Neuronal stem cell (in vitro differentiated cells): ENCODE measurements around the gene CST3.
A peak's percentile ranks its signal among the peaks of the same experiment; 100 is the strongest.

Source experiments
- DNase-seq: peaks from one replicate; pipeline ENCODE4 v3.0.0-alpha.2; 2013; ENCODE audit warnings: low spot score
- H2AFZ ChIP-seq: one replicate; pipeline ENCODE4 v1.6.1; 2013; ENCODE audit warnings: mild to moderate bottlenecking, low read length, inconsistent platforms
- H2AK5ac ChIP-seq: 2 replicates; pipeline ENCODE4 v1.6.1; 2013; ENCODE audit warnings: low read depth, mild to moderate bottlenecking, inconsistent platforms, low read length, moderate library complexity, mixed read lengths
- H2BK120ac ChIP-seq: 2 replicates; pipeline ENCODE4 v1.6.1; 2013; ENCODE audit warnings: low read depth, mild to moderate bottlenecking, inconsistent platforms, low read length, moderate library complexity, mixed read lengths
- H2BK12ac ChIP-seq: one replicate; pipeline ENCODE4 v1.6.1; 2013; ENCODE audit warnings: low read length, inconsistent platforms
- H2BK15ac ChIP-seq: 2 replicates; pipeline ENCODE4 v1.6.1; 2013; ENCODE audit warnings: mild to moderate bottlenecking, low read length, inconsistent platforms, mixed read lengths
- H2BK5ac ChIP-seq: one replicate; pipeline ENCODE4 v1.6.1; 2013; ENCODE audit warnings: inconsistent platforms, mild to moderate bottlenecking, low read length, moderate library complexity
- H3K14ac ChIP-seq: one replicate; pipeline ENCODE4 v1.6.1; 2013; ENCODE audit warnings: low read length, inconsistent platforms
- H3K18ac ChIP-seq: 2 replicates; pipeline ENCODE4 v1.6.1; 2013; ENCODE audit warnings: low read length, inconsistent platforms
- H3K23ac ChIP-seq: 2 replicates; pipeline ENCODE4 v1.6.1; 2013; ENCODE audit warnings: low read depth, mild to moderate bottlenecking, mixed read lengths, low read length, inconsistent platforms; ENCODE audit not compliant: poor library complexity
- H3K27ac ChIP-seq: replicated peaks from 3 replicates; pipeline ENCODE4 v1.5.1; 2013; ENCODE audit warnings: low read length, inconsistent platforms
- H3K27me3 ChIP-seq, 3 experiments: 2 replicates each; pipeline ENCODE4 v1.6.1; 2013; ENCODE audit warnings: low read length in 3 of 3, mild to moderate bottlenecking in 2 of 3, inconsistent platforms in 1 of 3, low read depth in 1 of 3, mixed read lengths in 1 of 3, moderate library complexity in 1 of 3; ENCODE audit not compliant: control insufficient read depth in 3 of 3, insufficient read depth in 3 of 3
- H3K36me3 ChIP-seq, 2 donors: replicated peaks in 1 of 2; 2 replicates each; pipeline ENCODE4 v1.6.1; 2013; ENCODE audit warnings: low read length in 2 of 2; ENCODE audit not compliant: control insufficient read depth in 2 of 2, insufficient read depth in 2 of 2
- H3K4ac ChIP-seq: 2 replicates; pipeline ENCODE4 v1.6.1; 2013; ENCODE audit warnings: inconsistent platforms, mild to moderate bottlenecking, low read length, moderate library complexity
- H3K4me1 ChIP-seq, 2 donors: 1 replicate in 1 of 2; 2 replicates in 1 of 2; pipeline ENCODE4 v1.6.1; 2013; ENCODE audit warnings: low read length in 2 of 2, low read depth in 1 of 2; ENCODE audit not compliant: control insufficient read depth in 2 of 2, insufficient read depth in 1 of 2
- H3K4me2 ChIP-seq: one replicate; pipeline ENCODE4 v1.6.1; 2013; ENCODE audit warnings: mild to moderate bottlenecking, low read length, inconsistent platforms; ENCODE audit not compliant: insufficient read depth, poor library complexity, severe bottlenecking
- H3K4me3 ChIP-seq, 2 donors: 2 replicates each; pipeline ENCODE4 v1.5.1; 2013; ENCODE audit warnings: low read length in 2 of 2, mild to moderate bottlenecking in 2 of 2, inconsistent platforms in 1 of 2, moderate library complexity in 1 of 2
- H3K79me1 ChIP-seq: one replicate; pipeline ENCODE4 v1.6.1; 2013; ENCODE audit warnings: low read depth, mild to moderate bottlenecking, inconsistent platforms, low read length, moderate library complexity
- H3K9ac ChIP-seq: one replicate; pipeline ENCODE4 v1.6.1; 2013; ENCODE audit warnings: mild to moderate bottlenecking, low read depth, low read length, inconsistent platforms; ENCODE audit not compliant: poor library complexity
- H3K9me3 ChIP-seq, 2 donors: replicated peaks in 1 of 2; 2 replicates each; pipeline versions ENCODE3 to v1.6.1; 2013; ENCODE audit warnings: low read length in 2 of 2, mild to moderate bottlenecking in 2 of 2, inconsistent platforms in 1 of 2, low read depth in 1 of 2, mixed read lengths in 1 of 2, moderate library complexity in 1 of 2; ENCODE audit not compliant: control insufficient read depth in 2 of 2, insufficient read depth in 1 of 2
- H4K8ac ChIP-seq: one replicate; pipeline ENCODE4 v1.6.1; 2013; ENCODE audit warnings: low read depth, mild to moderate bottlenecking, inconsistent platforms, low read length, moderate library complexity
- H4K91ac ChIP-seq: one replicate; pipeline ENCODE4 v1.6.1; 2013; ENCODE audit warnings: low read length, low read depth, mild to moderate bottlenecking, inconsistent platforms; ENCODE audit not compliant: poor library complexity
- WGBS, 2 donors: extraction: QIAGEN DNeasy Blood & Tissue Kit; methylation state at CpG; one replicate each; pipeline ENCODE4 v1.1.7; 2013; ENCODE audit warnings: missing lambda C conversion rate in 2 of 2, mixed read lengths in 1 of 2; ENCODE audit not compliant: insufficient read length in 2 of 2, insufficient replicate concordance in 1 of 2; ENCODE audit errors: extremely low coverage in 2 of 2; 5-methylcytosine and 5-hydroxymethylcytosine counted together

The CST3 gene

DNA sequence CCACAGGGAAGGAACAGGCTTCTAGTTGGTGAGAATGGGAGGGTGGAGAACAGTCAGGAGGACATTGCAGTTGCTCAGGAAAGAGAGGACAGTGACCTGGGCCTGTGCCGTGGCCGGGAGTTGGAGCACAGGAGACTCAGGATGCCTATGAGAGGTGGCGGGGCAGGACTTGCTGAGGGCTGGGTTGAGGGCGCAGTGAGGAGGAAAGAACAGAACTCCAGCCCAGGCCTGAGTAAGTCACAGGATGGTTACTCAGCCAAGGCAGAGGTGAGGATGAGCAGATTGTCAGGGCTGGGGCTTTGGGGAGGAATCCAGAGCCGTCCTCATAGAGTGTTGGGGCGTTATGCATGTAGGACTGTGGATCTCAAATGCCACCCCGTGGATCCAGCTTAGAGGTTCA is 29.9 kb upstream of the CST3 start:
- no peak overlapping the region for H2AFZ ChIP-seq
- H3K9ac ChIP-seq: no peak overlapping the region
- no peak overlapping the region for H3K14ac ChIP-seq
- DNase-seq: no peak
- H4K91ac ChIP-seq: no peak overlapping the region
- H3K18ac ChIP-seq: no peak overlapping the region
- H3K23ac ChIP-seq: no peak overlapping the region
- no peak overlapping the region for H2BK5ac ChIP-seq
- no peak overlapping the region for H2AK5ac ChIP-seq
- no peak overlapping the region for H3K4ac ChIP-seq
- no peaks in the 10 kb centered on the region for H3K79me1 ChIP-seq
- peaks cover 0 to 3% of the 10 kb centered on the region in 2 donors for H3K4me1 ChIP-seq
- H2BK15ac ChIP-seq: no peak overlapping the region
- no peak overlapping the region for H3K4me3 ChIP-seq
- no peak overlapping the region for H2BK120ac ChIP-seq
- no peak overlapping the region for H3K4me2 ChIP-seq
- H4K8ac ChIP-seq: no peak overlapping the region
- H3K27me3 ChIP-seq: peaks cover 0 to 10% (median 0%) of the 10 kb centered on the region in 3 experiments
- H2BK12ac ChIP-seq: no peak overlapping the region
- H3K9me3 ChIP-seq: peaks cover 0 to 2% of the 10 kb centered on the region in 2 donors
- no peaks in the 10 kb centered on the region for H3K36me3 ChIP-seq
- no peak overlapping the region for H3K27ac ChIP-seq
- WGBS, 2 donors: no CpG with 5 or more reads among the region's 7 CpGs

- no peak for DNase-seq
- Histone ChIP-seq H3K4ac (no peak overlapping the region), H3K36me3 (no peaks in the 10 kb centered on the region), H3K4me2 (no peak overlapping the region), H3K27me3 (peaks cover 0 to 10% (median 0%) of the 10 kb centered on the region in 3 experiments), H3K4me1 (peaks cover 0 to 8% of the 10 kb centered on the region in 2 donors), H2BK5ac (no peak overlapping the region), H4K91ac (no peak overlapping the region), H2BK12ac (no peak overlapping the region), H2BK15ac (no peak overlapping the region), H2AK5ac (no peak overlapping the region), H3K4me3 (no peak overlapping the region), H3K27ac (no peak overlapping the region), H3K14ac (no peak overlapping the region), H4K8ac (no peak overlapping the region), H3K18ac (no peak overlapping the region), H3K23ac (no peak overlapping the region), H3K9ac (no peak overlapping the region), H2BK120ac (no peak overlapping the region), H2AFZ (no peak overlapping the region), H3K79me1 (no peaks in the 10 kb centered on the region), H3K9me3 (peaks cover 0 to 1% of the 10 kb centered on the region in 2 donors)
- WGBS, 2 donors: no CpG with 5 or more reads among the region's 3 CpGs
Observed at GRCh38 chr20:23666698-23667097, 28.9 kb upstream of the CST3 start.

DNA sequence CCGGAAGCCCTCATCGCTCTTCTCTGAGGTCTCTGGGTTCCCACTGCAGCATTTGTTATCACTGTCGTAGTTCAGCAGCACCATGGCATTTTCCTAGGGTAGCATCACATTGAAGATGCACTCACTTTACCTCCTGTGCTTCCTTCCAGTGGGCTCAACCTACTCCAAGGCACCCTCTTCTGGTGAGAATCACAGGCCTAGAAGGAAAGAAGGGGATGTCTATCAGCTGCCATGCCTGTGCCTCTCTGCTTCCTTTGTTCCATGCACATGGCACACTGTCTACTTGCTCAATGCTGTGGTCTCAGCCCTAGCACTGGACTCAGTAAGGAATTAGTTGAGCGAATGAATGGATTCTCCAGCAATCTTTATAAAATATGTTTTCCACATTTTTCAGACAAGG is 28.4 kb upstream of the CST3 start:
- WGBS, 2 donors: no CpG with 5 or more reads among the region's 4 CpGs
- no peak overlapping the region for H3K27ac ChIP-seq
- no peak overlapping the region for H2BK15ac ChIP-seq
- H3K14ac ChIP-seq: no peak overlapping the region
- H3K23ac ChIP-seq: no peak overlapping the region
- H3K4me3 ChIP-seq: no peak overlapping the region
- H2AFZ ChIP-seq: no peak overlapping the region
- H3K36me3 ChIP-seq: no peaks in the 10 kb centered on the region
- no peak overlapping the region for H4K91ac ChIP-seq
- no peaks in the 10 kb centered on the region for H3K79me1 ChIP-seq
- H4K8ac ChIP-seq: no peak overlapping the region
- H2AK5ac ChIP-seq: no peak overlapping the region
- DNase-seq: no peak
- H3K27me3 ChIP-seq: peaks cover 0 to 10% (median 0%) of the 10 kb centered on the region in 3 experiments
- no peaks in the 10 kb centered on the region for H3K9me3 ChIP-seq
- H3K18ac ChIP-seq: no peak overlapping the region
- H2BK12ac ChIP-seq: no peak overlapping the region
- no peak overlapping the region for H3K9ac ChIP-seq
- no peak overlapping the region for H3K4ac ChIP-seq
- H2BK5ac ChIP-seq: no peak overlapping the region
- no peak overlapping the region for H2BK120ac ChIP-seq
- no peak overlapping the region for H3K4me2 ChIP-seq
- H3K4me1 ChIP-seq: peaks cover 0 to 8% of the 10 kb centered on the region in 2 donors

GRCh38 chr20:23664954-23665353 is 27.2 kb upstream of the CST3 start:
- H3K27ac ChIP-seq: no peak overlapping the region
- H3K4ac ChIP-seq: no peak overlapping the region
- H2BK5ac ChIP-seq: no peak overlapping the region
- no peak overlapping the region for H2BK12ac ChIP-seq
- DNase-seq: no peak
- H3K9me3 ChIP-seq: no peaks in the 10 kb centered on the region
- H3K18ac ChIP-seq: no peak overlapping the region
- no peak overlapping the region for H3K14ac ChIP-seq
- H2BK120ac ChIP-seq: no peak overlapping the region
- H3K4me1 ChIP-seq: peaks cover 0 to 8% of the 10 kb centered on the region in 2 donors
- H3K4me3 ChIP-seq: no peak overlapping the region
- peaks cover 0 to 10% (median 0%) of the 10 kb centered on the region in 3 experiments for H3K27me3 ChIP-seq
- H4K8ac ChIP-seq: peak overlapping the region; percentile 86
- H3K9ac ChIP-seq: no peak overlapping the region
- H2AK5ac ChIP-seq: no peak overlapping the region
- H3K79me1 ChIP-seq: no peaks in the 10 kb centered on the region
- no CpG with 5 or more reads among the region's 3 CpGs for WGBS, 2 donors
- no peaks in the 10 kb centered on the region for H3K36me3 ChIP-seq
- no peak overlapping the region for H2BK15ac ChIP-seq
- no peak overlapping the region for H3K4me2 ChIP-seq
- no peak overlapping the region for H3K23ac ChIP-seq
- H2AFZ ChIP-seq: no peak overlapping the region
- H4K91ac ChIP-seq: no peak overlapping the region
